Epithelial cell of esophagus (primary cell): ENCODE measurements around the gene FAH.
A peak's percentile ranks its signal among the peaks of the same experiment; 100 is the strongest.

Experiments
- DNase-seq: peaks from one replicate; pipeline ENCODE4 v3.0.0; 2010; ENCODE audit warnings: low read depth
- H3K4me3 ChIP-seq: 2 replicates; pipeline ENCODE4 v1.5.1; 2011; ENCODE audit warnings: mild to moderate bottlenecking, low read length, control low read depth
- TF ChIP-seq, protein P1 (sequence below): IDR thresholded peaks from 2 replicates; pipeline ENCODE4 v1.5.1; 2011; ENCODE audit warnings: low read depth, mild to moderate bottlenecking, low read length, control low read depth, inconsistent platforms; ENCODE audit not compliant: insufficient read depth; ENCODE audit errors: missing control alignments

Gene FAH

DNA sequence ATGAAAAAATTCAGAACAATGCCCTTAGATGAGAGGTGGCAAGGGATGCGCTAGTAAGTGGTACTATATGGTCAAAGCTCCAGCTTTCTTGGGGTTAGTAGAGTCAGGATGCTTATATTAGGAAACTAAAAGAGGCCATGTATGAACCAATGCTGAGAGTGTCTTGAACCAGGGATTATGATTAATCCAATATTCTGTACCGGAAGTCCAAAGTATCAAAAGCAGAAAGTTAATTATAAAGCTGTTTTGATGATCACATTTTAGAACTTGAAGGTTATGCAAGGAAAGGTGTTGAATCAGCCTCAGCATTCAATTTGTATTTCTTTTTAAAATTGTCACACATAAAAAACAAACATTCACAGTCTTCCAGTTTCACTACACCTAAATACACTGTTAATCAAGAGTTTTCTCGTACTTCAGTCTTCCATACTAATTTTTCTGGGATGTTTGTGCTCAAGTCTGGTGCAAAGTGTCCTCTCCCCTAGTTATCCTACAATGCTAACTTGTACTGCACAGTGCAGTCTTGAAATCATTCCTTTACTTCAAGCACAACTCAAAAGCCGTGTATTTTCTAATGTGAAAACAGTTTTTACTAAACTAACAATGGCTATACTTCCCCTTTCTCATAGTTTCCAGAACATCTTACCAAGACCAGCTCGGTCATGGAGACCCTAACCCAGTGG lies 10.7 kb upstream of the FAH start:
- TF ChIP-seq, protein P1, sequence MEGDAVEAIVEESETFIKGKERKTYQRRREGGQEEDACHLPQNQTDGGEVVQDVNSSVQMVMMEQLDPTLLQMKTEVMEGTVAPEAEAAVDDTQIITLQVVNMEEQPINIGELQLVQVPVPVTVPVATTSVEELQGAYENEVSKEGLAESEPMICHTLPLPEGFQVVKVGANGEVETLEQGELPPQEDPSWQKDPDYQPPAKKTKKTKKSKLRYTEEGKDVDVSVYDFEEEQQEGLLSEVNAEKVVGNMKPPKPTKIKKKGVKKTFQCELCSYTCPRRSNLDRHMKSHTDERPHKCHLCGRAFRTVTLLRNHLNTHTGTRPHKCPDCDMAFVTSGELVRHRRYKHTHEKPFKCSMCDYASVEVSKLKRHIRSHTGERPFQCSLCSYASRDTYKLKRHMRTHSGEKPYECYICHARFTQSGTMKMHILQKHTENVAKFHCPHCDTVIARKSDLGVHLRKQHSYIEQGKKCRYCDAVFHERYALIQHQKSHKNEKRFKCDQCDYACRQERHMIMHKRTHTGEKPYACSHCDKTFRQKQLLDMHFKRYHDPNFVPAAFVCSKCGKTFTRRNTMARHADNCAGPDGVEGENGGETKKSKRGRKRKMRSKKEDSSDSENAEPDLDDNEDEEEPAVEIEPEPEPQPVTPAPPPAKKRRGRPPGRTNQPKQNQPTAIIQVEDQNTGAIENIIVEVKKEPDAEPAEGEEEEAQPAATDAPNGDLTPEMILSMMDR: no peak
- no peak for DNase-seq
- no peak overlapping the region for H3K4me3 ChIP-seq

DNA sequence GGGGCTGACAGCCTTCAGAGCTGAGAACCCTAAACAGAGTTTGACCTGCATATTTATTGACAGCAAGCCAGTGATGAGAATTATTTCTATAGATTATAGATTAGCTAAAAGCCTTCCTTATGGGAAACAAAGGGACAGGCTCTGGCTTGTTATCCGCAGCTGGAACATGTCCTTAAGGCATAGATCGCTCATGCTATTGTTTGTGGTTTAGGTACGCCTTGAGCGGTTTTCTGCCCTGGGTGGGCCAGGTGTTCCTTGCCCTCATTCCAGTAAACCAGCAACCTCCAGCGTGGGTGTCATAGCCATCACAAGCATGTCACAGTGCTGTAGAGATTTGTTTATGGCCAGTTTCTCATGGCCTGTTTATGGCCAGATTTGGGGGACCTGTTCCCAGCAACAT lies 10.2 kb upstream of the FAH start:
- no peak overlapping the region for H3K4me3 ChIP-seq
- DNase-seq: peak; percentile 59
- TF ChIP-seq, protein P1: no peak

DNA sequence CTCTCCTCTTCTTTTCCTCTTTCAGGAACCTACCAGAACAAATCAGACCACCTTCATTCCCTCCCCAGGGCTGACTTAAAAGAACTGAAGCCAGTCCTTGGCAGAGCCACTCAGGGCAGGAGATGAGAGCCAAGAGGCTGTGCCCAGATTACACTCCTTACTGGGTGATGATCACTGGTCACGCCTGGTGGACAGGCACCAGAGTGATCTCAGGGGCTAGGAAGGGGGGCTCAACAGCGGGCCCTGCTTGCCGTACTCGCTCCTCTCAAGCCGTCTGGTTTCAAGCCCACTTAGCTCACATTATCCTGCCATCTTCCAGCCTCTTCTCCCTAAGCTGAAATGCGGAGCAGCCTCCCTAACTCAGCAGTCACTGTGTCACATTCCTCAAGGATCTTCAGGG lies 1.7 kb upstream of the FAH start:
- no peak for DNase-seq
- H3K4me3 ChIP-seq: no peak overlapping the region
- TF ChIP-seq, protein P1: no peak

DNA sequence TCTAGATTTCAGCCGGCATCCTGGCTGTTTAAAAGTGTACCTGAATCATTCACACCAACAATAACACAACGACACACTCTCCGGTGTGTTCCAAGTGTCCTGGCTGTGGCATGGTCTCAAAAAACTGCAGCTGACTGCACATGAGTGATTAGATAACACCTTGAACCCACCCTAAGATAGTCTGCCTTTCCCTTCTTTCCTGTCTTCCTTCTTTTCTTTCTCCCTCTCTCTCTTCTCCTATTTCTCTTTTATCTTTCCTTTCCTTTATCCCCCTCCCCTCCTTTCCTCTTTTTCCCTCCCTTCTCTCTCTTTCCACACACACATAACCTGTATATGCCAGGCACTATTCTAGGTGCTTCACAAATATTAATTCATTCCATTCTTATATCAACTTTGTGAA lies 1.2 kb upstream of the FAH start:
- no peak overlapping the region for H3K4me3 ChIP-seq
- no peak for DNase-seq

DNA sequence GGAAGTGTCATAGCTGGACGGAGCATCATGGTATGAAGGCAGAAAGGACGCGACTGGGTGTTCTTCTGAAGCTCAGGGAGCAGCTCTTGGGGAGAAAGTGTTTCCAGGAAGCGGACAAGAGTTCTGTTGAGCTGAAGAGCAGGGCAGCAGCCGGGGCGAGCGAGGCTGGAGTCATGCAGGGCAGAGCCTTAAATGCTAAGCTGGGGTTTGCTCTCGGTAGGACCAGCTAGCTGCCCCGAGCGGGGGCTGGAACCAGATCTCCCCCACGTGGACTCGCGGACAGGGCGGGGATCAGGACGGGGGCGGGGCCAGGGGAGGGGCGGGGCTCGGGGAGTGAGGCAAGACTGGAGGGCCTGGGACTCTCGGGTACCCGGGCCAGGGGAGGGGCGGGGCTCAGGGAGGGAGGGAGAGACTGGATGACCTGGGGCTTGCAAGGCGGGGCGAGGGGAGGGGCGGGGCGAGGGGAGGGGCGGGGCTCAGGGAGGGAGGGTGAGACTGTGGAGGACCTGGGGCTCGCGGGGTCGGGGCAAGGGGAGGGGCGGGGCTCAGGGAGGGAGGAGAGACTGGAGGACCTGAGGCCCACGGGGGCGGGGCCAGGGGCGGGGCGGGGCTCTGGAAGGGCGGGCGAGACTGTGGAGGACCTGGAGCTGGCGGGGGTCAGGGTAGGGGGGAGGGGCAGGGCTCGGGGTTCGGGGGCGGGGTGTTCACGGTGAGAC lies 461 bp upstream of the FAH start:
- TF ChIP-seq, protein P1: no peak
- DNase-seq: peak; percentile 94
- H3K4me3 ChIP-seq: peak overlapping the region; percentile 75

More for the DNA sequence above, 1.2 kb upstream of the FAH start:
- TF ChIP-seq, protein P1: no peak

DNA sequence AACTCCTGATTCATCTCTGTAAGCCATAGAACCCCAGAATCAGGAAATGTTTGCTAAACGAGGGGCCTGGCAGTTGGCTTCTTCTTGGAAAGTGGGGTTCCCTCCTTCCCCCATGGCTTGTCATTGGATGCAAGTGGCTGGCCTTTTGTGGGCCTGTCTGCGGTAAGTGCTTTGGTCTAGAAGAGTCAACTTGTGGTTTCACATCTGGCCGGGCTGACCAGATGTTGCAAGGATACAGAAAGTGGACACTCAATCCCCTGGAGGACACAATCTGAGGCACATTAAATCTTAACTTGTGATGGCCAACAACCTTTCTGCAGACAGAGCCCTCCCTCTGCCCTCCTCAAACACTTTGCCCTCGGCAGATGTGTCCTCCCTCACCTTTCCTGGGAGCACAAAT lies 1.1 kb downstream of the FAH start:
- no peak for DNase-seq
- TF ChIP-seq, protein P1: no peak
- H3K4me3 ChIP-seq: peak overlapping the region; percentile 75

DNA sequence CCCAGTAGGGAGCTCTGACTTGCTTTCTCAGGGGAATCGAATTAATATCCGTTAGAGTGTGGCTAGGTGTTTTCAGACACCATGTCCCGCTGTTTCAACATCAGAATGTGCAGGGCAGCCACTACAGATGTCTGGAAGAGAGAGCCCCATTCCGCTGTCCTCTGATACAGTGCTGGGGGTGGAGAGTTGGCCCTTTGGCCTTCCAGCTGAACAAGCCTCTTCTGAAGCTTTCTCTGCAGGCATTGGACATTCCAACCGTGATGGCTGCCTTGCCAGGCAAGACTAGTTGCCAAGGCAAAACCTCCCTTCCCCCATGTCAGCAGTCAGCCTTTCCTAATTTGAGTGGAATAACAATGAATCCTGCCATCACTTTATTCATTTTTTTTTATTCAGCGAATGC lies 1.5 kb downstream of the FAH start:
- no peak for DNase-seq
- TF ChIP-seq, protein P1: no peak
- H3K4me3 ChIP-seq: no peak overlapping the region
